WTC11 (cell line): ENCODE results near the gene F2RL2. TPM values are rescaled to one million over a fixed set of nuclear protein-coding genes. Genes with fewer than 3 reads are reported as not detected.

Experiments
- ATAC-seq: fragments of 200-7000 bp; cut with Tn5 transposase; 2 replicates; pipeline ENCODE4 v1.10.0; 2021; ENCODE audit warnings: mild to moderate bottlenecking, moderate library complexity
- CTCF ChIA-PET: fragments of 300-600 bp; sonication (Branson Sonifier 250); formaldehyde crosslinking; loops from one replicate; lab custom pipeline; 2021; ENCODE audit warnings: antibody characterized with exemption; lab: Charles Lee
- POLR2A ChIA-PET: fragments of 350-600 bp; sonication (Branson Sonifier 250); formaldehyde crosslinking; loops from one replicate; lab custom pipeline; 2021; ENCODE audit warnings: antibody characterized with exemption; lab: Charles Lee
- DNase-seq: peaks from one replicate; pipeline ENCODE4 v3.0.0; 2021; ENCODE audit warnings: low spot score
- H3K27ac Mint-ChIP-seq: 2 replicates; pipeline ENCODE4 v1.8.0; 2021; ENCODE audit warnings: mixed read lengths
- H3K27me3 Mint-ChIP-seq: 2 replicates; pipeline ENCODE4 v1.8.0; 2021; ENCODE audit warnings: low read depth, mild to moderate bottlenecking, moderate library complexity, mixed read lengths
- H3K36me3 Mint-ChIP-seq: 2 replicates; pipeline ENCODE4 v1.8.0; 2021; ENCODE audit warnings: mixed read lengths
- H3K4me1 Mint-ChIP-seq: 2 replicates; pipeline ENCODE4 v1.8.0; 2022; ENCODE audit warnings: mixed read lengths
- H3K4me3 Mint-ChIP-seq: 2 replicates; pipeline ENCODE4 v1.8.0; 2021; ENCODE audit warnings: mild to moderate bottlenecking, moderate library complexity, mixed read lengths
- H3K9me3 Mint-ChIP-seq: 2 replicates; pipeline ENCODE4 v1.8.0; 2021; ENCODE audit warnings: mixed read lengths
- ARID4B ChIP-seq: sonication (generic); formaldehyde crosslinking; IDR thresholded peaks from 2 replicates; pipeline ENCODE4 v1.8.0; 2023; ENCODE audit warnings: missing genetic modification reagents, mild to moderate bottlenecking, borderline replicate concordance
- ATF6 ChIP-seq: sonication (generic); formaldehyde crosslinking; IDR thresholded peaks from 2 replicates; pipeline ENCODE4 v1.8.1; 2023; ENCODE audit warnings: mild to moderate bottlenecking, missing genetic modification reagents
- CREB1 ChIP-seq: sonication (generic); formaldehyde crosslinking; IDR thresholded peaks from 2 replicates; pipeline ENCODE4 v1.8.0; 2023; ENCODE audit warnings: mild to moderate bottlenecking, missing genetic modification reagents
- ERG ChIP-seq: fragments of 250-450 bp; sonication (Bioruptor Pico); IDR thresholded peaks from 2 replicates; pipeline ENCODE4 v1.8.0; 2021; ENCODE audit warnings: mild to moderate bottlenecking
- ESRRA ChIP-seq: sonication (generic); formaldehyde crosslinking; IDR thresholded peaks from 2 replicates; pipeline ENCODE4 v1.8.1; 2022; ENCODE audit warnings: mild to moderate bottlenecking, missing genetic modification reagents, borderline replicate concordance
- GRHL2 ChIP-seq: fragments of 250-450 bp; sonication (Bioruptor Pico); IDR thresholded peaks from 2 replicates; pipeline ENCODE4 v1.8.0; 2022; ENCODE audit warnings: mild to moderate bottlenecking, moderate library complexity; ENCODE audit not compliant: insufficient replicate concordance, severe bottlenecking
- HMGA2 ChIP-seq: fragments of 250-450 bp; sonication (Bioruptor Pico); IDR thresholded peaks from 2 replicates; pipeline ENCODE4 v1.4.0; 2021; ENCODE audit warnings: mild to moderate bottlenecking, moderate library complexity
- JAZF1 ChIP-seq: fragments of 250-450 bp; sonication (Bioruptor Pico); IDR thresholded peaks from 2 replicates; pipeline ENCODE4 v1.9.0; 2021; ENCODE audit warnings: moderate library complexity, mild to moderate bottlenecking, inconsistent platforms
- MLX ChIP-seq: sonication (generic); formaldehyde crosslinking; IDR thresholded peaks from 2 replicates; pipeline ENCODE4 v1.8.1; 2023; ENCODE audit warnings: mild to moderate bottlenecking, missing genetic modification reagents, moderate library complexity
- MYBL2 ChIP-seq: sonication (generic); formaldehyde crosslinking; IDR thresholded peaks from 2 replicates; pipeline ENCODE4 v1.8.1; 2023; ENCODE audit warnings: mild to moderate bottlenecking, moderate library complexity, missing genetic modification reagents
- NFYB ChIP-seq: sonication (generic); formaldehyde crosslinking; conservative IDR thresholded peaks from 2 replicates; pipeline ENCODE4 v1.8.0; 2022; ENCODE audit warnings: low read depth, missing genetic modification reagents
- NR3C1 ChIP-seq: sonication (generic); formaldehyde crosslinking; conservative IDR thresholded peaks from 2 replicates; pipeline ENCODE4 v1.8.1; 2023; ENCODE audit warnings: low read depth, mild to moderate bottlenecking, missing genetic modification reagents
- ZBTB43 ChIP-seq: sonication (generic); formaldehyde crosslinking; IDR thresholded peaks from 2 replicates; pipeline ENCODE4 v1.8.1; 2023; ENCODE audit warnings: mild to moderate bottlenecking, missing genetic modification reagents
- ZNF425 ChIP-seq: fragments of 250-450 bp; sonication (Bioruptor Pico); conservative IDR thresholded peaks from 2 replicates; pipeline ENCODE4 v1.9.0; 2021; ENCODE audit warnings: mild to moderate bottlenecking
- total RNA-seq: library from RNA; stranded (reverse); gene quantifications from 3 replicates; pipeline ENCODE4 v1.2.3, GENCODE V29; 2021
- TF ChIP-seq, protein P1 (sequence below): fragments of 250-450 bp; sonication (Bioruptor Pico); IDR thresholded peaks from 2 replicates; pipeline ENCODE4 v1.9.0; 2021; ENCODE audit warnings: mild to moderate bottlenecking
- TF ChIP-seq, protein P2 (sequence below): sonication (generic); formaldehyde crosslinking; IDR thresholded peaks from 2 replicates; pipeline ENCODE4 v1.8.0; 2022; ENCODE audit warnings: missing genetic modification reagents
- TF ChIP-seq, protein P3 (sequence below): sonication (generic); formaldehyde crosslinking; IDR thresholded peaks from 2 replicates; pipeline ENCODE4 v1.8.1; 2022; ENCODE audit warnings: low read depth, mild to moderate bottlenecking, moderate library complexity, missing genetic modification reagents, borderline replicate concordance

F2RL2 gene
- total RNA-seq, 1 experiment from 2014 or later = not detected

- TF ChIP-seq ARID4B (CRISPR knock-in tag) (no peak), HMGA2 (CRISPR knock-in tag) (no peak), JAZF1 (CRISPR knock-in tag) (no peak), NFYB (CRISPR knock-in tag) (no peak), GRHL2 (CRISPR knock-in tag) (no peak), ZNF425 (CRISPR knock-in tag) (no peak)
- TF ChIP-seq, protein P1, sequence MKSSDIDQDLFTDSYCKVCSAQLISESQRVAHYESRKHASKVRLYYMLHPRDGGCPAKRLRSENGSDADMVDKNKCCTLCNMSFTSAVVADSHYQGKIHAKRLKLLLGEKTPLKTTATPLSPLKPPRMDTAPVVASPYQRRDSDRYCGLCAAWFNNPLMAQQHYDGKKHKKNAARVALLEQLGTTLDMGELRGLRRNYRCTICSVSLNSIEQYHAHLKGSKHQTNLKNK = no peak
- TF ChIP-seq, protein P2, sequence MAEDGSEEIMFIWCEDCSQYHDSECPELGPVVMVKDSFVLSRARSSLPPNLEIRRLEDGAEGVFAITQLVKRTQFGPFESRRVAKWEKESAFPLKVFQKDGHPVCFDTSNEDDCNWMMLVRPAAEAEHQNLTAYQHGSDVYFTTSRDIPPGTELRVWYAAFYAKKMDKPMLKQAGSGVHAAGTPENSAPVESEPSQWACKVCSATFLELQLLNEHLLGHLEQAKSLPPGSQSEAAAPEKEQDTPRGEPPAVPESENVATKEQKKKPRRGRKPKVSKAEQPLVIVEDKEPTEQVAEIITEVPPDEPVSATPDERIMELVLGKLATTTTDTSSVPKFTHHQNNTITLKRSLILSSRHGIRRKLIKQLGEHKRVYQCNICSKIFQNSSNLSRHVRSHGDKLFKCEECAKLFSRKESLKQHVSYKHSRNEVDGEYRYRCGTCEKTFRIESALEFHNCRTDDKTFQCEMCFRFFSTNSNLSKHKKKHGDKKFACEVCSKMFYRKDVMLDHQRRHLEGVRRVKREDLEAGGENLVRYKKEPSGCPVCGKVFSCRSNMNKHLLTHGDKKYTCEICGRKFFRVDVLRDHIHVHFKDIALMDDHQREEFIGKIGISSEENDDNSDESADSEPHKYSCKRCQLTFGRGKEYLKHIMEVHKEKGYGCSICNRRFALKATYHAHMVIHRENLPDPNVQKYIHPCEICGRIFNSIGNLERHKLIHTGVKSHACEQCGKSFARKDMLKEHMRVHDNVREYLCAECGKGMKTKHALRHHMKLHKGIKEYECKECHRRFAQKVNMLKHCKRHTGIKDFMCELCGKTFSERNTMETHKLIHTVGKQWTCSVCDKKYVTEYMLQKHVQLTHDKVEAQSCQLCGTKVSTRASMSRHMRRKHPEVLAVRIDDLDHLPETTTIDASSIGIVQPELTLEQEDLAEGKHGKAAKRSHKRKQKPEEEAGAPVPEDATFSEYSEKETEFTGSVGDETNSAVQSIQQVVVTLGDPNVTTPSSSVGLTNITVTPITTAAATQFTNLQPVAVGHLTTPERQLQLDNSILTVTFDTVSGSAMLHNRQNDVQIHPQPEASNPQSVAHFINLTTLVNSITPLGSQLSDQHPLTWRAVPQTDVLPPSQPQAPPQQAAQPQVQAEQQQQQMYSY (CRISPR knock-in tag) = no peak
- TF ChIP-seq, all 79 proteins: peak for 0
These were observed 37.2 kb upstream of the F2RL2 start (continued) for GRCh38 chr5:76660360-76660759.

- Mint-ChIP-seq H3K4me1 (peaks cover 5% of the 10 kb centered on the region; the same call in 1 of the 2 replicates), H3K27me3 (no peaks in the 10 kb centered on the region), H3K9me3 (no peaks in the 10 kb centered on the region), H3K27ac (peak overlapping the region; percentile 46), H3K36me3 (peaks cover 18% of the 10 kb centered on the region), H3K4me3 (no peak overlapping the region)
- CTCF ChIA-PET = interaction anchor here (0.6 to 1.4 kb wide), 3 partner anchors 20 to 117 kb away, joined by 3 to 4 read pairs (median 3); no protein-coding TSS in a partner anchor
- ATAC-seq = no peak
- POLR2A ChIA-PET = no interaction called here
- DNase-seq = no peak
- TF ChIP-seq MYBL2 (CRISPR knock-in tag) (no peak), ZBTB43 (CRISPR knock-in tag) (no peak), ATF6 (CRISPR knock-in tag) (no peak), ERG (CRISPR knock-in tag) (no peak), NR3C1 (CRISPR knock-in tag) (no peak), JAZF1 (CRISPR knock-in tag) (no peak), MLX (CRISPR knock-in tag) (no peak), ESRRA (CRISPR knock-in tag) (no peak), CREB1 (no peak)
- TF ChIP-seq, protein P3, sequence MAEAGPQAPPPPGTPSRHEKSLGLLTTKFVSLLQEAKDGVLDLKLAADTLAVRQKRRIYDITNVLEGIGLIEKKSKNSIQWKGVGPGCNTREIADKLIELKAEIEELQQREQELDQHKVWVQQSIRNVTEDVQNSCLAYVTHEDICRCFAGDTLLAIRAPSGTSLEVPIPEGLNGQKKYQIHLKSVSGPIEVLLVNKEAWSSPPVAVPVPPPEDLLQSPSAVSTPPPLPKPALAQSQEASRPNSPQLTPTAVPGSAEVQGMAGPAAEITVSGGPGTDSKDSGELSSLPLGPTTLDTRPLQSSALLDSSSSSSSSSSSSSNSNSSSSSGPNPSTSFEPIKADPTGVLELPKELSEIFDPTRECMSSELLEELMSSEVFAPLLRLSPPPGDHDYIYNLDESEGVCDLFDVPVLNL (CRISPR knock-in tag) = no peak
These were observed 34.6 kb upstream of the F2RL2 start for GRCh38 chr5:76657683-76658311.
